ENCODE data around the gene EVC.

DNA sequence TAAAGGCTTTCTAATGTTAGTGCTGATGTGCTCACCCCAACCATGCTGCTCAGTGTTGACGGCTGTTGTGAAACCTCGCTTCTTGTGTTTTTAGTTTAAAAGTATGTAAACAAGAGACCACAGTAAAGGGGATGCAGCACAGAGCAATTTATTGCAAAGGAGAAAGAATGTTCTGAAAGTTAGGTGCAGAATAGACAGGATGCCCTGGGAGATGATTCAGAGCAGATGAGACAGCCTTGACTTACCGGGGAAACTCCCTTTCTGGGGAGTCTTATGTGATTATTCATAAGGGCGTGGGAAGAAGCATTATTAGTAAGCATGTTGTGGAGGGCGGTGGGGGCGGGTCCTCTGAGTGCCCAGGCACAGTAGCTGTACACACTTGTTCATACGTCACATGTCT, 47.7 kb downstream of the EVC start:
- TF ChIP-seq, protein P1, sequence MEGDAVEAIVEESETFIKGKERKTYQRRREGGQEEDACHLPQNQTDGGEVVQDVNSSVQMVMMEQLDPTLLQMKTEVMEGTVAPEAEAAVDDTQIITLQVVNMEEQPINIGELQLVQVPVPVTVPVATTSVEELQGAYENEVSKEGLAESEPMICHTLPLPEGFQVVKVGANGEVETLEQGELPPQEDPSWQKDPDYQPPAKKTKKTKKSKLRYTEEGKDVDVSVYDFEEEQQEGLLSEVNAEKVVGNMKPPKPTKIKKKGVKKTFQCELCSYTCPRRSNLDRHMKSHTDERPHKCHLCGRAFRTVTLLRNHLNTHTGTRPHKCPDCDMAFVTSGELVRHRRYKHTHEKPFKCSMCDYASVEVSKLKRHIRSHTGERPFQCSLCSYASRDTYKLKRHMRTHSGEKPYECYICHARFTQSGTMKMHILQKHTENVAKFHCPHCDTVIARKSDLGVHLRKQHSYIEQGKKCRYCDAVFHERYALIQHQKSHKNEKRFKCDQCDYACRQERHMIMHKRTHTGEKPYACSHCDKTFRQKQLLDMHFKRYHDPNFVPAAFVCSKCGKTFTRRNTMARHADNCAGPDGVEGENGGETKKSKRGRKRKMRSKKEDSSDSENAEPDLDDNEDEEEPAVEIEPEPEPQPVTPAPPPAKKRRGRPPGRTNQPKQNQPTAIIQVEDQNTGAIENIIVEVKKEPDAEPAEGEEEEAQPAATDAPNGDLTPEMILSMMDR (conservative IDR thresholded peaks at IDR 0.05; ENCODE audit: low read depth, low read length), result no peak
- no peak for TF ChIP-seq EZH2 (IDR thresholded peaks at IDR 0.05; ENCODE audit: borderline replicate concordance, low read depth, low read length, poor library complexity, severe bottlenecking)
